Measurements from ENCODE around the gene IL37.
A peak's percentile ranks its signal among the peaks of the same experiment; 100 is the strongest.
"Not testable (repeated sequence)": the region's sequence is repeated elsewhere in the genome, so short reads cannot be mapped to it uniquely, and the experiment has no call there.

IL37 gene

GRCh38 chr2:112923237-112923966, 12.4 kb downstream of the IL37 start:
- no peak for DNase-seq (ENCODE audit: low read depth)

GRCh38 chr2:112923967-112924338, 13.0 kb downstream of the IL37 start:
- no peak for DNase-seq (ENCODE audit: low read depth)

GRCh38 chr2:112924360-112924759, 13.4 kb downstream of the IL37 start:
- DNase-seq (ENCODE audit: low read depth) = no peak

GRCh38 chr2:112924821-112925220, 13.9 kb downstream of the IL37 start:
- no peak for DNase-seq (ENCODE audit: low read depth)

- no peak for DNase-seq (ENCODE audit: low read depth)
Observed at GRCh38 chr2:112926707-112927106, 15.7 kb downstream of the IL37 start.

GRCh38 chr2:112927745-112928144, 16.8 kb downstream of the IL37 start:
- DNase-seq (ENCODE audit: low read depth) = no peak

GRCh38 chr2:112933261-112933660, 22.3 kb downstream of the IL37 start:
- DNase-seq (ENCODE audit: low read depth) = no peak

- not testable (repeated sequence) for DNase-seq (ENCODE audit: low read depth)
Observed at GRCh38 chr2:112934117-112934516, 23.2 kb downstream of the IL37 start.

GRCh38 chr2:112936927-112937232, 25.9 kb downstream of the IL37 start:
- DNase-seq (ENCODE audit: low read depth) = no peak

- no peak for DNase-seq (ENCODE audit: low read depth)
Observed at GRCh38 chr2:112938904-112939303, 27.9 kb downstream of the IL37 start.

- DNase-seq (ENCODE audit: low read depth) = no peak
Observed at GRCh38 chr2:112939425-112939824, 28.5 kb downstream of the IL37 start.

GRCh38 chr2:112940859-112941625, 30.1 kb downstream of the IL37 start:
- no peak for DNase-seq (ENCODE audit: low read depth)

GRCh38 chr2:112941753-112942653, 31.0 kb downstream of the IL37 start:
- no peak for DNase-seq (ENCODE audit: low read depth)

GRCh38 chr2:112942654-112943002, 31.7 kb downstream of the IL37 start:
- DNase-seq (ENCODE audit: low read depth) = no peak

GRCh38 chr2:112944971-112945370, 34.0 kb downstream of the IL37 start:
- DNase-seq (ENCODE audit: low read depth) = no peak

- DNase-seq (ENCODE audit: low read depth) = no peak
Observed at GRCh38 chr2:112946086-112946485, 35.1 kb downstream of the IL37 start.

- no peak for DNase-seq (ENCODE audit: low read depth)
Observed at GRCh38 chr2:112947374-112947773, 36.4 kb downstream of the IL37 start.

- no peak for DNase-seq (ENCODE audit: low read depth)
Observed at GRCh38 chr2:112949456-112949855, 38.5 kb downstream of the IL37 start.

- DNase-seq (ENCODE audit: low read depth) = no peak
Observed at GRCh38 chr2:112954364-112954763, 43.4 kb downstream of the IL37 start.

- DNase-seq (ENCODE audit: low read depth) = no peak
Observed at GRCh38 chr2:112957511-112957910, 46.5 kb downstream of the IL37 start.

- DNase-seq (ENCODE audit: low read depth) = peak; percentile 13
Observed at GRCh38 chr2:112958428-112959108, 47.6 kb downstream of the IL37 start.

- no peak for DNase-seq (ENCODE audit: low read depth)
Observed at GRCh38 chr2:112959109-112959812, 48.3 kb downstream of the IL37 start.
